ENCODE results near the gene TRIM46. TPM values are rescaled to one million over a fixed set of nuclear protein-coding genes. Genes with fewer than 3 reads are reported as not detected.

The TRIM46 gene
- total and polyA plus RNA-seq, 9 of the 15 experiments (the other 6 are each of a cell fraction or from before 2014, with no cell fraction given) = 0.05 to 0.60 (median 0.16) TPM; not detected in 3

- no peaks in the 10 kb centered on the region for H3K27me3 ChIP-seq (ENCODE audit: control insufficient read depth in 2 of 2, insufficient read depth in 2 of 2, low read length in 2 of 2)
- intact Hi-C loops (cut with micrococcal nuclease) (no loop called here), in situ Hi-C loops (cut with MboI) (no loop called here)
- H3K79me2 ChIP-seq (ENCODE audit: control insufficient read depth, insufficient read depth, low read length) = peaks cover 2% of the 10 kb centered on the region; the same call in 1 of the 3 replicates
- no peaks in the 10 kb centered on the region for H4K20me1 ChIP-seq (replicated peaks; ENCODE audit: control insufficient read depth, insufficient read depth, low read length)
- H3K4me3 ChIP-seq = peak overlapping the region; percentile 40
- no peaks in the 10 kb centered on the region for H3K9me1 ChIP-seq (ENCODE audit: control insufficient read depth, insufficient read depth, low read length)
- no TSS peak for BruUV-seq (replicated peaks)
- no peak for FAIRE-seq
- peak overlapping the region; percentile 64 to 92 for H3K9ac ChIP-seq (ENCODE audit: insufficient read depth in 1 of 2, low read depth in 2 of 2, low read length in 2 of 2)
- CTCF ChIA-PET (ENCODE audit: low intra/inter-chr PET ratio) = no interaction called here
- H3K4me2 ChIP-seq (ENCODE audit: insufficient read depth, low read length) = peak overlapping the region; percentile 80
- 8% methylated on average over 17 of the region's 17 CpGs for WGBS (ENCODE audit: insufficient coverage, low coverage, missing lambda C conversion rate)
- DNase-seq (ENCODE audit: extremely low read depth in 1 of 4, low spot score in 3 of 4) = no peak
- no peak; the same call in 2 of the 3 replicates for ATAC-seq
- peak overlapping the region; percentile 34; the same call in 1 of the 3 replicates for H3K27ac ChIP-seq (ENCODE audit: extremely low read depth, low read depth, low read length)
- peak overlapping the region; percentile 84 for H2AFZ ChIP-seq (ENCODE audit: low read depth, low read length)
- H3K4me1 ChIP-seq (replicated peaks in 1 of 2; ENCODE audit: control insufficient read depth in 2 of 2, insufficient read depth in 2 of 2, low read length in 2 of 2) = peaks cover 40 to 57% of the 10 kb centered on the region in 2 experiments
- peaks cover 7% of the 10 kb centered on the region; the same call in 1 of the 3 replicates for H3K36me3 ChIP-seq (ENCODE audit: control insufficient read depth, insufficient read depth, low read length)
- H3K9me3 ChIP-seq (replicated peaks; ENCODE audit: control insufficient read depth, insufficient read depth, low read depth, low read length) = no peaks in the 10 kb centered on the region
- POLR2A ChIA-PET = interaction anchor here (1.5 kb wide), 1 partner anchor 9 kb away, joined by 5 read pairs; no protein-coding TSS in a partner anchor
- TF ChIP-seq PHF8 (IDR thresholded peaks at IDR 0.05; ENCODE audit: borderline replicate concordance, low read length) (peak; percentile 75; the same call in 1 of the 2 replicates), KLF16 (IDR thresholded peaks at IDR 0.05) (no peak), ZNF282 (CRISPR knock-in tag; IDR thresholded peaks at IDR 0.05) (0 out of 2 replicates have a peak, but pooled peaks have one; percentile 48), TCF15 (CRISPR knock-in tag; IDR thresholded peaks at IDR 0.05) (no peak), CREB5 (CRISPR knock-in tag; IDR thresholded peaks at IDR 0.05) (no peak), CHD1 (IDR thresholded peaks at IDR 0.05; ENCODE audit: low read length) (peak; percentile 35), TAF7 (tag; IDR thresholded peaks at IDR 0.05) (0 out of 2 replicates have a peak, but pooled peaks have one; percentile 17), STAG1 (CRISPR knock-in tag; IDR thresholded peaks at IDR 0.05; ENCODE audit: borderline replicate concordance) (no peak), ZNF740 (CRISPR knock-in tag; IDR thresholded peaks at IDR 0.05) (peak; percentile 85), ZNF740 (tag; IDR thresholded peaks at IDR 0.05) (no peak), POLR2A (conservative IDR thresholded peaks at IDR 0.05) (0 out of 2 replicates have a peak, but pooled peaks have one; percentile 33), ZMIZ1 (IDR thresholded peaks at IDR 0.05; ENCODE audit: low read depth in 2 of 2, low read length in 2 of 2) (no peak), MYC (IDR thresholded peaks at IDR 0.05; ENCODE audit: low read depth, low read length) (no peak), MYC (CRISPR knock-in tag; IDR thresholded peaks at IDR 0.05; ENCODE audit: borderline replicate concordance, low read depth) (0 out of 2 replicates have a peak, but pooled peaks have one; percentile 30), CBX2 (IDR thresholded peaks at IDR 0.05; ENCODE audit: insufficient read depth, low read length, poor library complexity, severe bottlenecking) (no peak)
Observed at GRCh38 chr1:155127967-155128754, 45.5 kb upstream of the TRIM46 start.
